BJ (cell line): Measurements from ENCODE around the gene FGF14. TPM values are rescaled to one million over a fixed set of nuclear protein-coding genes. Genes with fewer than 3 reads are reported as not detected.

ENCODE experiments used
- CTCF ChIA-PET: fragments of 350-600 bp; formaldehyde crosslinking; extraction: SDS; loops from one replicate; lab custom pipeline; 2021; ENCODE audit warnings: antibody characterized with exemption, inconsistent platforms; lab: Yijun Ruan, JAX
- POLR2A ChIA-PET: fragments of 300-600 bp; sonication (Branson Sonifier 250); formaldehyde crosslinking; extraction: SDS; loops from one replicate; lab custom pipeline; 2021; ENCODE audit warnings: antibody characterized with exemption; lab: Charles Lee
- DNase-seq: peaks from one replicate; pipeline ENCODE4 v3.0.0-alpha.2; 2011; ENCODE audit warnings: low read depth
- H3K27me3 ChIP-seq: 2 replicates; pipeline ENCODE4 v1.6.0; 2011; ENCODE audit warnings: low read length; ENCODE audit not compliant: control insufficient read depth, insufficient read depth
- H3K36me3 ChIP-seq: 2 replicates; pipeline ENCODE4 v1.5.1; 2011; ENCODE audit warnings: low read length; ENCODE audit not compliant: control insufficient read depth, insufficient read depth
- H3K4me3 ChIP-seq: 2 replicates; pipeline ENCODE4 v1.5.1; 2011; ENCODE audit warnings: low read depth, mild to moderate bottlenecking, control low read depth, low read length
- CTCF ChIP-seq: IDR thresholded peaks from 2 replicates; pipeline ENCODE4 v1.5.1; 2011; ENCODE audit warnings: low read depth, mild to moderate bottlenecking, control low read depth, inconsistent platforms, low read length, moderate library complexity; ENCODE audit not compliant: insufficient read depth
- polyA plus RNA-seq: library from polyadenylated mRNA; depleted of rRNA; stranded (reverse); fragments of >200 nt; gene quantifications from 2 replicates; pipeline ENCODE4 v1.2.3, GENCODE V29; 2011

The FGF14 gene
- polyA plus RNA-seq, 1 experiment: 0.01 TPM

GRCh38 chr13:102170305-102170704 is 231.5 kb downstream of the FGF14 start:
- no peak for TF ChIP-seq CTCF
- ChIA-PET POLR2A (no interaction called here), CTCF (no interaction called here)
- no peak for DNase-seq
- Histone ChIP-seq H3K27me3 (no peaks in the 10 kb centered on the region), H3K4me3 (no peak overlapping the region), H3K36me3 (no peaks in the 10 kb centered on the region)

- no peak for DNase-seq
- H3K4me3 ChIP-seq: no peak overlapping the region
- TF ChIP-seq CTCF: no peak
- ChIA-PET CTCF (no interaction called here), POLR2A (no interaction called here)
- no peaks in the 10 kb centered on the region for H3K36me3 ChIP-seq
- no peaks in the 10 kb centered on the region for H3K27me3 ChIP-seq
Observed at GRCh38 chr13:102169471-102170015, 232.3 kb downstream of the FGF14 start.

- TF ChIP-seq CTCF: no peak
- Histone ChIP-seq H3K4me3 (no peak overlapping the region), H3K36me3 (no peaks in the 10 kb centered on the region), H3K27me3 (no peaks in the 10 kb centered on the region)
- DNase-seq: no peak
- CTCF ChIA-PET: interaction anchor here (1.1 kb wide), 1 partner anchor 12 kb away, joined by 3 read pairs; no protein-coding TSS in a partner anchor
- POLR2A ChIA-PET: no interaction called here
Observed at GRCh38 chr13:102152790-102153189, 249.1 kb downstream of the FGF14 start.

GRCh38 chr13:102147353-102147752 is 254.5 kb downstream of the FGF14 start:
- ChIA-PET POLR2A (no interaction called here), CTCF (no interaction called here)
- Histone ChIP-seq H3K4me3 (no peak overlapping the region), H3K27me3 (no peaks in the 10 kb centered on the region), H3K36me3 (no peaks in the 10 kb centered on the region)
- TF ChIP-seq CTCF: no peak
- no peak for DNase-seq

GRCh38 chr13:102145750-102146149 is 256.1 kb downstream of the FGF14 start:
- no peak for DNase-seq
- ChIA-PET POLR2A (no interaction called here), CTCF (interaction anchor here (1.3 to 1.7 kb wide), 2 partner anchors 311 to 410 kb away, joined by 4 to 6 read pairs; no protein-coding TSS in a partner anchor)
- H3K36me3 ChIP-seq: no peaks in the 10 kb centered on the region
- H3K4me3 ChIP-seq: no peak overlapping the region
- no peak for TF ChIP-seq CTCF
- H3K27me3 ChIP-seq: no peaks in the 10 kb centered on the region
